PC-3 (cell line): Measurements from ENCODE around the gene CUTA. TPM values are rescaled to one million over a fixed set of nuclear protein-coding genes. Genes with fewer than 3 reads are reported as not detected.

Experiments
- ATAC-seq: fragments of 200-7000 bp; cut with Tn5 transposase; 2 replicates; pipeline ENCODE4 v1.9.1; 2020; ENCODE audit warnings: mild to moderate bottlenecking, moderate library complexity
- BruUV-seq: library from RNA; stranded (reverse); fragments of 400-500 nt; replicated peaks from 2 replicates; lab custom pipeline; 2021; lab: Mats Ljungman, UMichigan
- CTCF ChIA-PET: fragments of 300-600 bp; sonication (Branson Sonifier 250); formaldehyde crosslinking; loops from one replicate; lab custom pipeline; 2022; ENCODE audit warnings: antibody characterized with exemption; lab: Charles Lee
- POLR2A ChIA-PET: fragments of 300-600 bp; sonication (Branson Sonifier 250); formaldehyde crosslinking; loops from one replicate; lab custom pipeline; 2022; ENCODE audit warnings: antibody characterized with exemption; ENCODE audit not compliant: unreplicated experiment; lab: Charles Lee
- DNase-seq: peaks from one replicate; pipeline ENCODE4 v3.0.0-alpha.2; 2015
- H2AFZ ChIP-seq: fragments of 300-600 bp; sonication (generic); 2 replicates; pipeline ENCODE4 v1.6.0; 2016; ENCODE audit warnings: antibody characterized with exemption, low read length
- H3F3A ChIP-seq: fragments of 300-600 bp; sonication (generic); one replicate; pipeline ENCODE4 v1.6.0; 2017; ENCODE audit warnings: antibody characterized with exemption, low read length, control low read depth, mild to moderate bottlenecking; ENCODE audit not compliant: unreplicated experiment
- H3K27ac ChIP-seq: fragments of 300-600 bp; sonication (generic); 2 replicates; pipeline ENCODE4 v1.5.1; 2016; ENCODE audit warnings: mild to moderate bottlenecking, low read length
- H3K27me3 ChIP-seq: fragments of 300-600 bp; sonication (generic); 2 replicates; pipeline ENCODE4 v1.6.1; 2016; ENCODE audit warnings: low read length, mixed read lengths
- H3K36me3 ChIP-seq: fragments of 300-600 bp; sonication (generic); 2 replicates; pipeline ENCODE4 v1.6.1; 2016; ENCODE audit warnings: low read depth, mixed run types, low read length, mixed read lengths
- H3K4me1 ChIP-seq: fragments of 300-600 bp; sonication (generic); 2 replicates; pipeline ENCODE4 v1.5.1; 2016; ENCODE audit warnings: low read length; ENCODE audit not compliant: insufficient read depth
- H3K4me2 ChIP-seq: fragments of 300-600 bp; sonication (generic); 2 replicates; pipeline ENCODE4 v1.6.0; 2016; ENCODE audit warnings: low read length
- H3K4me3 ChIP-seq: fragments of 300-600 bp; sonication (generic); 2 replicates; pipeline ENCODE4 v1.5.1; 2016; ENCODE audit warnings: mild to moderate bottlenecking, low read length, mixed read lengths
- H3K79me2 ChIP-seq: fragments of 300-600 bp; sonication (generic); 2 replicates; pipeline ENCODE4 v1.6.1; 2017; ENCODE audit warnings: low read length, mixed read lengths
- H3K9ac ChIP-seq: fragments of 300-600 bp; sonication (generic); 2 replicates; pipeline ENCODE4 v1.6.0; 2016; ENCODE audit warnings: mild to moderate bottlenecking, low read length
- H3K9me2 ChIP-seq: fragments of 300-600 bp; sonication (generic); replicated peaks from 2 replicates; pipeline ENCODE4 v1.6.1; 2016; ENCODE audit warnings: mixed run types, low read length, mixed read lengths
- H3K9me3 ChIP-seq: fragments of 300-600 bp; sonication (generic); 2 replicates; pipeline ENCODE4 v1.6.1; 2016; ENCODE audit warnings: low read length, mixed read lengths
- H4K20me1 ChIP-seq: fragments of 300-600 bp; sonication (generic); 2 replicates; pipeline ENCODE4 v1.6.1; 2016; ENCODE audit warnings: low read length, mixed read lengths
- CTCF ChIP-seq: fragments of 300-600 bp; sonication (generic); conservative IDR thresholded peaks from 2 replicates; pipeline ENCODE4 v1.5.1; 2017; ENCODE audit warnings: antibody characterized with exemption, low read depth, mild to moderate bottlenecking, low read length
- EZH2 ChIP-seq: fragments of 300-600 bp; sonication (generic); IDR thresholded peaks from one replicate; pipeline ENCODE4 v1.6.1; 2017; ENCODE audit warnings: antibody characterized with exemption, mild to moderate bottlenecking, low read length; ENCODE audit not compliant: unreplicated experiment
- EZH2phosphoT487 ChIP-seq: fragments of 300-600 bp; sonication (generic); IDR thresholded peaks from 2 replicates; pipeline ENCODE4 v1.6.1; 2018; ENCODE audit warnings: mild to moderate bottlenecking, antibody characterized with exemption, low read length, borderline replicate concordance
- intact Hi-C: fragments of 100-400 bp; cut with micrococcal nuclease; formaldehyde crosslinking; loops from 2 replicates; pipeline ENCODE4 v1.9.0; 2023
- total RNA-seq: library from RNA; depleted of rRNA; stranded (reverse); fragments of >200 nt; gene quantifications from 2 replicates; pipeline ENCODE4 v1.2.3, GENCODE V29; 2014

The CUTA gene
- total RNA-seq, 1 experiment from 2014 or later: 242 TPM

GRCh38 chr6:33427585-33428223 lies 9.8 kb upstream of the CUTA start:
- DNase-seq (peak; percentile 18), ATAC-seq (peak; percentile 14)
- peak overlapping the region; percentile 94 for H3K4me2 ChIP-seq
- no peak overlapping the region for H3K27ac ChIP-seq
- H3K4me1 ChIP-seq: peaks cover 23% of the 10 kb centered on the region
- H4K20me1 ChIP-seq: no peaks in the 10 kb centered on the region
- no peaks in the 10 kb centered on the region for H3K79me2 ChIP-seq
- ChIA-PET POLR2A (no interaction called here), CTCF (no interaction called here)
- BruUV-seq: no TSS peak
- H3K9ac ChIP-seq: no peak overlapping the region; the same call in 1 of the 2 replicates
- H3K9me2 ChIP-seq: no peaks in the 10 kb centered on the region
- H3K4me3 ChIP-seq: peak overlapping the region; percentile 75
- intact Hi-C loops: no loop called here
- TF ChIP-seq EZH2phosphoT487: no peak
- TF ChIP-seq CTCF: peak; percentile 22; the same call in 1 of the 2 replicates
- no peaks in the 10 kb centered on the region for H3F3A ChIP-seq
- H3K27me3 ChIP-seq: no peaks in the 10 kb centered on the region
- H3K9me3 ChIP-seq: no peaks in the 10 kb centered on the region
- H2AFZ ChIP-seq: peak overlapping the region; percentile 77
- no peaks in the 10 kb centered on the region for H3K36me3 ChIP-seq

GRCh38 chr6:33426590-33427511 lies 8.9 kb upstream of the CUTA start:
- Histone ChIP-seq H3K9ac (peak overlapping the region; percentile 71; the same call in 1 of the 2 replicates), H3K4me1 (peaks cover 23% of the 10 kb centered on the region), H3K4me2 (peak overlapping the region; percentile 94), H3K9me2 (no peaks in the 10 kb centered on the region), H3K36me3 (no peaks in the 10 kb centered on the region), H3K9me3 (no peaks in the 10 kb centered on the region), H3K27ac (no peak overlapping the region), H2AFZ (peak overlapping the region; percentile 77), H3K27me3 (no peaks in the 10 kb centered on the region), H4K20me1 (no peaks in the 10 kb centered on the region), H3K4me3 (peak overlapping the region; percentile 75), H3K79me2 (no peaks in the 10 kb centered on the region), H3F3A (no peaks in the 10 kb centered on the region)
- DNase-seq (no peak), ATAC-seq (no peak)
- ChIA-PET POLR2A (interaction anchor here (0.6 kb wide), 2 partner anchors 51 to 110 kb away, joined by 5 to 17 read pairs; no protein-coding TSS in a partner anchor), CTCF (interaction anchor here (0.6 to 1.3 kb wide), 3 partner anchors 18 to 159 kb away, joined by 3 to 6 read pairs (median 4); partner anchors contain the start of gene ZBTB22)
- BruUV-seq: TSS peak; percentile 59
- intact Hi-C loops: no loop called here
- TF ChIP-seq CTCF: no peak
- no peak for TF ChIP-seq EZH2
- TF ChIP-seq EZH2phosphoT487: no peak
